Measurements from ENCODE around the gene WDR86. TPM values are rescaled to one million over a fixed set of nuclear protein-coding genes. Genes with fewer than 3 reads are reported as not detected.

Gene WDR86, protein sequence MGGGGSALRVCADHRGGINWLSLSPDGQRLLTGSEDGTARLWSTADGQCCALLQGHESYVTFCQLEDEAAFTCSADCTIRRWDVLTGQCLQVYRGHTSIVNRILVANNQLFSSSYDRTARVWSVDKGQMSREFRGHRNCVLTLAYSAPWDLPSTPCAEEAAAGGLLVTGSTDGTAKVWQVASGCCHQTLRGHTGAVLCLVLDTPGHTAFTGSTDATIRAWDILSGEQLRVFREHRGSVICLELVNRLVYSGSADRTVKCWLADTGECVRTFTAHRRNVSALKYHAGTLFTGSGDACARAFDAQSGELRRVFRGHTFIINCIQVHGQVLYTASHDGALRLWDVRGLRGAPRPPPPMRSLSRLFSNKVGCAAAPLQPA
- polyA plus RNA-seq (2013, experiment 1 of 2): 31.8 TPM
- polyA plus RNA-seq (2013, experiment 2 of 2): 27.7 TPM

- WGBS, 2 experiments (ENCODE audit: insufficient coverage in 2 of 2): 0% methylated on average over 46 to 50 of the region's 75 CpGs
Measured at GRCh38 chr7:151409667-151410404, at the start of gene WDR86. Gene WDR86 (minus strand): TSS chr7:151410038. CDS start chr7:151409589, 449 bp downstream.

DNA sequence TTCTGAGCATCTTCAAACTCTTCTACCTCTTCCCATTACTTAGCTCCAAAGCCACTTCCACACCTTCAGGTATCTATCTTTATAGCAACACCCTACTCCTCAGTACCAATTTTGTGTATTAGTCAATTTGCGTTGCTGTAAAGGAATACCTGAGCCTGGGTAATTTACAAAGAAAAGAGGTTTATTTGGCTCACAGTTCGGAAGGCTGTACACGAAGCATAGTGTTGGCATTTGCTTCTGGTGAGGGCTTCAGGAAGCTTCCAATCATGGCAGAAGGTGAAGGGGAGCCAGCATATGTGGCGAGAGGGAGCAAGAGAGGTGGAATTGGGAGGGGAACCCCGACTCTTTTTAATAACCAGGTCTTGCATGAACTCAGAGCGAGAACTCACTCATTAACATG lies 47.7 kb upstream of the WDR86 start:
- Histone ChIP-seq H3K36me3 (ENCODE audit: control insufficient read depth, insufficient read depth, low read length) (peaks cover 7% of the 10 kb centered on the region), H3K4me1 (ENCODE audit: control insufficient read depth, insufficient read depth, low read length, poor library complexity, severe bottlenecking) (peaks cover 7% of the 10 kb centered on the region), H3K27ac (ENCODE audit: low read depth, low read length, severe bottlenecking) (no peak overlapping the region), H3K4me3 (ENCODE audit: extremely low read depth, insufficient read depth, low read length, poor library complexity, severe bottlenecking) (no peak overlapping the region), H3K9me3 (ENCODE audit: control insufficient read depth, low read length) (peaks cover 9% of the 10 kb centered on the region)
- WGBS, 2 experiments (ENCODE audit: insufficient coverage in 2 of 2): 91 to 100% methylated on average over 2 to 4 of the region's 6 CpGs

More at GRCh38 chr7:151409667-151410404, at the start of gene WDR86:
- peak within 1 kb of the TSS; percentile 62 for H3K27ac ChIP-seq (ENCODE audit: low read depth, low read length, severe bottlenecking)
- H3K9me3 ChIP-seq (ENCODE audit: control insufficient read depth, low read length): no peaks in the 10 kb centered on the region
- H3K36me3 ChIP-seq (ENCODE audit: control insufficient read depth, insufficient read depth, low read length): no peaks in the 10 kb centered on the region
- peaks cover 9% of the 10 kb centered on the region for H3K4me1 ChIP-seq (ENCODE audit: control insufficient read depth, insufficient read depth, low read length, poor library complexity, severe bottlenecking)
- peak within 1 kb of the TSS; percentile 66 for H3K4me3 ChIP-seq (ENCODE audit: extremely low read depth, insufficient read depth, low read length, poor library complexity, severe bottlenecking)

DNA sequence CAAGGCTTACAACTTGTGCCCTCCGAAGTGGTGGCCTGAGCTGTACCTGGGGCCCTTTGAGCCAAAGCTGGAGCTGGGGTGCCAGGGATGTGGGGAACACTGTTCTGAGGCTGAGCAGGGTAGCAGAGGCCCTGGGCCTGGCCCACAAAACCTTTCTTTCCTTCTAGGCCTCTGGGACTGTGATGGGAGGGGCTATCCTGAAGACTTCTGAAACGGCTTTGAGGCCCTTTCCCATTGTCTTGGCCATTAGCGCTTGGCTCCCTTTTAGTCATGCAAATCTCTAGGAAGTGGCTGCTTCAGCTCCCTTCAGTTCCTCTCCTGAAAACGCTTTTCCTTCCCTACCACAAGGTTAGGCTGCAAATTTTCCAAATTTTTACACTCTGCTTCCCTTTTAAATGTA lies 46.9 kb upstream of the WDR86 start:
- Histone ChIP-seq H3K4me3 (ENCODE audit: extremely low read depth, insufficient read depth, low read length, poor library complexity, severe bottlenecking) (no peak overlapping the region), H3K4me1 (ENCODE audit: control insufficient read depth, insufficient read depth, low read length, poor library complexity, severe bottlenecking) (peaks cover 7% of the 10 kb centered on the region), H3K27ac (ENCODE audit: low read depth, low read length, severe bottlenecking) (no peak overlapping the region), H3K9me3 (ENCODE audit: control insufficient read depth, low read length) (peaks cover 6% of the 10 kb centered on the region), H3K36me3 (ENCODE audit: control insufficient read depth, insufficient read depth, low read length) (no peaks in the 10 kb centered on the region)
- 37 to 51% methylated on average over 2 to 3 of the region's 4 CpGs for WGBS, 2 experiments (ENCODE audit: insufficient coverage in 2 of 2)

DNA sequence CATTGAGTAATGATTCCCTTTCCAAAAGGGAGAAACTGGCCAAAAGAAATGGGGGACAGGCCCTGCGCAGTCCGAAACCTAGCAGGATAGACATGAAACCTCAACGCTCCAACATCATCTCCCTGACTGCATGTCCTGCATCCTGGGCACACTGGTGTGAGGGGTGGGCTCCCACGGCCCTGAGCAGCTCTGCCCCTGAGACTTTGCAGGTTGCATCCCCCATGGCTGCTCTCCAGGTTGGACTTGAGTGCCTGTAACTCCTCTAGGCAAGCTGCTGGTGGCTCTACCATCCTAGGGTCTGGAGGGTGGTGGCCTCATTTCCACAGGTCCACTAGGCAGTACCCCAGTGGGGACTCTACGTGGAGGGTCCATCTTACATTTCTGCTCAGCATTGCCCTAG lies 46.4 kb upstream of the WDR86 start:
- Histone ChIP-seq H3K4me1 (ENCODE audit: control insufficient read depth, insufficient read depth, low read length, poor library complexity, severe bottlenecking) (peaks cover 7% of the 10 kb centered on the region), H3K9me3 (ENCODE audit: control insufficient read depth, low read length) (peaks cover 6% of the 10 kb centered on the region), H3K4me3 (ENCODE audit: extremely low read depth, insufficient read depth, low read length, poor library complexity, severe bottlenecking) (no peak overlapping the region), H3K36me3 (ENCODE audit: control insufficient read depth, insufficient read depth, low read length) (no peaks in the 10 kb centered on the region), H3K27ac (ENCODE audit: low read depth, low read length, severe bottlenecking) (no peak overlapping the region)
- 89 to 91% methylated on average over 4 to 5 of the region's 5 CpGs for WGBS, 2 experiments (ENCODE audit: insufficient coverage in 2 of 2)

DNA sequence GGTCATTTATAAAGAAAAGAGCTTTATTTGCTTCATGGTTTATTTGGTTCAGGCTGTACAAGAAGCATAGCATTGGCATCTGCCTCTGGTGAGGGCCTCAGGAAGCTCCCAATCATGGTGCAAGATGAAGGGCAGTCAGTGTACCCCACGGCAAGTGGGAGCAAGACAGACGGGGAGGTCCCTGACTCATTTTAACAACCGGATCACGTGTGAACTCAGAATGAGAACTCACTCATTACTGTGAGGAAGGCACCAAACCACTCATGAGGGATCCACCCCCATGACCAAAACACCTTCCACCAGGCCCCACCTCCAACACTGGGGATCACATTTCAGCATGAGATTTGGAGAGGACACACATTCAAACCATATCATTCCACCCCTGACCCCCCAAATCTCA lies 45.9 kb upstream of the WDR86 start:
- H3K4me1 ChIP-seq (ENCODE audit: control insufficient read depth, insufficient read depth, low read length, poor library complexity, severe bottlenecking): peaks cover 4% of the 10 kb centered on the region
- 89 to 98% methylated on average over 4 of the region's 4 CpGs for WGBS, 2 experiments (ENCODE audit: insufficient coverage in 2 of 2)
- no peak overlapping the region for H3K27ac ChIP-seq (ENCODE audit: low read depth, low read length, severe bottlenecking)
- no peaks in the 10 kb centered on the region for H3K36me3 ChIP-seq (ENCODE audit: control insufficient read depth, insufficient read depth, low read length)
- no peak overlapping the region for H3K4me3 ChIP-seq (ENCODE audit: extremely low read depth, insufficient read depth, low read length, poor library complexity, severe bottlenecking)
- H3K9me3 ChIP-seq (ENCODE audit: control insufficient read depth, low read length): peaks cover 6% of the 10 kb centered on the region

DNA sequence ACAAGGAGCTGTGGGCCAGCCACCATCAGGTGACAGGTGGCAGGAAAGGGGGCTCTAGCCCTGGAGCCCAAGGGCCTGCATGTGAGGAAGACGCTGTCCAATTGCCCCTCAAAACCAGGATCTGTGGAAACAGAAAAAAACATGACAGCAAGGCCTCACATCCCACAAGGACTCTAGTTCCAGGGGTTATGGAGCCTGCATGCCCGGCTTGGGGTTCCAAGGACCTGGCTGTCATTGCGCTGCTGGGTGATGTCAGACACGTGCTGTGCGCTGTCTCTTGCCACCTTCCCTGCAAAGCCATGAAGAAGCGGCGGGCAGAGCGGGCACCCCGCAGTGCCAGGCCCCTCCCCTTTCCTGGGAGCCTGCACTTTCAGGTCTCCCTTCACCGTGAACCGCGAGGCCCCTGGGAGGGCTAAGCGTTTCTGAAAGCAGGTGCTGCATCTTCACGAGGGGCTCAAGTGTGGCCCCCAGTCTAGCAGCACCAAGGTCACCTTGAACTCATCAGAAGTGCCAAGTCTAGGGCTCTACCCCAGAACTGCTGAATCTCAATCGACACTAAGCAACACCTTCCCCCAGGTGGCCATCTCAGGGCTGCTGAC lies 45.2 kb upstream of the WDR86 start:
- WGBS, 2 experiments (ENCODE audit: insufficient coverage in 2 of 2): 84 to 90% methylated on average over 14 to 15 of the region's 15 CpGs
- H3K4me3 ChIP-seq (ENCODE audit: extremely low read depth, insufficient read depth, low read length, poor library complexity, severe bottlenecking): no peak overlapping the region

GRCh38 chr7:151454305-151454704 lies 44.5 kb upstream of the WDR86 start:
- Histone ChIP-seq H3K27ac (ENCODE audit: low read depth, low read length, severe bottlenecking) (no peak overlapping the region), H3K4me1 (ENCODE audit: control insufficient read depth, insufficient read depth, low read length, poor library complexity, severe bottlenecking) (no peaks in the 10 kb centered on the region), H3K36me3 (ENCODE audit: control insufficient read depth, insufficient read depth, low read length) (no peaks in the 10 kb centered on the region), H3K9me3 (ENCODE audit: control insufficient read depth, low read length) (peaks cover 6% of the 10 kb centered on the region), H3K4me3 (ENCODE audit: extremely low read depth, insufficient read depth, low read length, poor library complexity, severe bottlenecking) (no peak overlapping the region)
- WGBS, 2 experiments (ENCODE audit: insufficient coverage in 2 of 2): 90 to 96% methylated on average over 13 to 14 of the region's 14 CpGs

More for the DNA sequence above, 45.2 kb upstream of the WDR86 start:
- H3K9me3 ChIP-seq (ENCODE audit: control insufficient read depth, low read length): peaks cover 6% of the 10 kb centered on the region
- H3K27ac ChIP-seq (ENCODE audit: low read depth, low read length, severe bottlenecking): no peak overlapping the region
- no peaks in the 10 kb centered on the region for H3K36me3 ChIP-seq (ENCODE audit: control insufficient read depth, insufficient read depth, low read length)
- no peaks in the 10 kb centered on the region for H3K4me1 ChIP-seq (ENCODE audit: control insufficient read depth, insufficient read depth, low read length, poor library complexity, severe bottlenecking)

GRCh38 chr7:151453326-151453791 lies 43.5 kb upstream of the WDR86 start:
- Histone ChIP-seq H3K9me3 (ENCODE audit: control insufficient read depth, low read length) (peaks cover 6% of the 10 kb centered on the region), H3K4me1 (ENCODE audit: control insufficient read depth, insufficient read depth, low read length, poor library complexity, severe bottlenecking) (no peaks in the 10 kb centered on the region), H3K36me3 (ENCODE audit: control insufficient read depth, insufficient read depth, low read length) (no peaks in the 10 kb centered on the region), H3K27ac (ENCODE audit: low read depth, low read length, severe bottlenecking) (no peak overlapping the region), H3K4me3 (ENCODE audit: extremely low read depth, insufficient read depth, low read length, poor library complexity, severe bottlenecking) (no peak overlapping the region)
- 85 to 88% methylated on average over 11 to 12 of the region's 13 CpGs for WGBS, 2 experiments (ENCODE audit: insufficient coverage in 2 of 2)

GRCh38 chr7:151452680-151453325 lies 43.0 kb upstream of the WDR86 start:
- 79 to 86% methylated on average over 11 of the region's 15 CpGs for WGBS, 2 experiments (ENCODE audit: insufficient coverage in 2 of 2)
- Histone ChIP-seq H3K9me3 (ENCODE audit: control insufficient read depth, low read length) (peaks cover 3% of the 10 kb centered on the region), H3K4me1 (ENCODE audit: control insufficient read depth, insufficient read depth, low read length, poor library complexity, severe bottlenecking) (no peaks in the 10 kb centered on the region), H3K27ac (ENCODE audit: low read depth, low read length, severe bottlenecking) (no peak overlapping the region), H3K4me3 (ENCODE audit: extremely low read depth, insufficient read depth, low read length, poor library complexity, severe bottlenecking) (no peak overlapping the region), H3K36me3 (ENCODE audit: control insufficient read depth, insufficient read depth, low read length) (no peaks in the 10 kb centered on the region)
